ENCODE data around the gene EIF4H.
A peak's percentile ranks its signal among the peaks of the same experiment; 100 is the strongest.
"Not testable (repeated sequence)": the region's sequence is repeated elsewhere in the genome, so short reads cannot be mapped to it uniquely, and the experiment has no call there.

Gene EIF4H

GRCh38 chr7:74173866-74174605 lies at the start of gene EIF4H:
Gene EIF4H, plus strand, starts transcription at chr7:74174356. Its CDS starts 28 bp downstream, at chr7:74174384.
- peak; percentile 96 for DNase-seq (ENCODE audit: low spot score)
- peak; percentile 74 for FAIRE-seq

GRCh38 chr7:74126220-74126880 lies 47.8 kb upstream of the EIF4H start:
- no peak for FAIRE-seq
- no peak for DNase-seq (ENCODE audit: low spot score)

DNA sequence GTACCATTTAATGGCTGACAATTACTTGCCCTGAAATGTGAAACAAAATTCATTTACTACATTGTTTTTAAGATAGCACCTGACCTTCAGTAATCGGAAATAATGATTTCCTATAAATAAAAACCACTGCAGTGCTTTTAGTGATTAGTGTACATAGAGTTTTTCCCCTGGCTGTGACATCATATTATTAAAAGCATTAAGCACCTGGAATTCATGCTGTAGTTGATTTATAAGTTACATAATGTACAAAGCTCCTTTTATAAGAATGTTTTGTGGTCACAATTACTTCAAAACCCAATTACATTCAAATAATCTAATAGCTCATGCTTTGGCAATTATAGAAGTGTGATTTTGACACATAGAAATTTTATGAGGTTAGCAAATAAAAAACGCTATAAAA lies 44.3 kb upstream of the EIF4H start:
- FAIRE-seq (no peak), DNase-seq (ENCODE audit: low spot score) (no peak)

- DNase-seq (ENCODE audit: low spot score), result no peak
- FAIRE-seq, result no peak
Measured at GRCh38 chr7:74130518-74130917, 43.6 kb upstream of the EIF4H start.

GRCh38 chr7:74134117-74134620 lies 40.0 kb upstream of the EIF4H start:
- no peak for FAIRE-seq
- DNase-seq (ENCODE audit: low spot score), result no peak

- FAIRE-seq (no peak), DNase-seq (ENCODE audit: low spot score) (no peak)
Measured at GRCh38 chr7:74138334-74138867, 35.8 kb upstream of the EIF4H start.

- DNase-seq (ENCODE audit: low spot score) (no peak), FAIRE-seq (no peak)
Measured at GRCh38 chr7:74138945-74139843, 35.0 kb upstream of the EIF4H start.

DNA sequence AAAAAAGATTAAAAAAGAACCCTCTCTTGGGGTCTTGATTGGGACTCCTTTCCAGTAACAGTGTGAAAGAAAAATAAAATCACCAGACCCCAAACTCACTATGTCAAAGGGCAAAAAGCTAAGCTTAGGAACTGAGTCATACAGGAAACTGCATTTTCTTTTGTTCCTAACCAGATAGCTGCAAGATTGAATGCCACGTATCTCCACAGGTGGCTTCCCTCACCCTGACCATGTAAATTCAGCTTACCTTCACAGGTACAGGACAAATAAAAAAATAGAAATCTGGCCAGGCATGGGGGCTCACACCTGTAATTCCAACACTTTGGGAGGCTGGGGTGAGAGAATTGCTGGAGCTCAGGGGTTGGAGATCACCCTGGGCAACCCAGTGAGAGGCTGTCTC lies 32.5 kb upstream of the EIF4H start:
- DNase-seq (ENCODE audit: low spot score), result no peak
- no peak for FAIRE-seq

DNA sequence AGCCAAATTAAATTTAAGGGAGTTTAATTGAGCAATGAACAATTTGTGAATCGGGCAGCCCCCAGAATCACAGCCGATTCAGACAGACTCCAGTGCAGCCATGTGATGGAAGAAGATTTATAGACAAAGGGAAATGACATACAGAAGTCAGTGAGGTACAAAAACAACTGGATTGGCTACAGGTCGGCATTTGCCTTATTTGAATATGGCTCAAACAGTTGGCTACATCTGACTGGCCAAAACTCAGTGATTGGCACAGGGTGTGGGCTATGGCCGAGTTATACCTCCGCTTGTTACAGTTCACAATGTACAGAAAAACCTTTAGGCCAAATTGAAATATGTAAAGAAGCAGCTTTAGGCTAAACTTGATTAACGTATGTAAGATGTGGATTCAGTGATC lies 30.8 kb upstream of the EIF4H start:
- DNase-seq (ENCODE audit: low spot score) (no peak), FAIRE-seq (no peak)

DNA sequence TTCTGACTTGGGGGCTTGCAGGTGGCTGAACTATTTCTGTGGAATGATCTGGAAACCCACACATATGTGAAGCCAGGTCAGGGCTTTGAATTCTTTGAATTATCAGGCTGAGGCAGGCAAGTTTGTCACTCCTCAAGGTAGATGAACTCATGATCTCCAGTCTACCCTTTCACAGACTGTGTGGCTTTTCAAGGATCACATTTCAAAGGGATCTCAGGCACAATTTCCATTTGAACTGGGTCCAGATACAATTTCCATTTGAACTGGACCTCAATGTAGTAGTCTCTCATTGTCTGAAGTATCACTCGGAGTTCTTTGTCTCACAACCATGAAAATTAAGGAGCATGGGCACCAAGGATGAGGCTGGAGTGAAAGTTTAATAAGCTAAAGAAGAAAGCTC lies 25.7 kb upstream of the EIF4H start:
- FAIRE-seq, result no peak
- no peak for DNase-seq (ENCODE audit: low spot score)

DNA sequence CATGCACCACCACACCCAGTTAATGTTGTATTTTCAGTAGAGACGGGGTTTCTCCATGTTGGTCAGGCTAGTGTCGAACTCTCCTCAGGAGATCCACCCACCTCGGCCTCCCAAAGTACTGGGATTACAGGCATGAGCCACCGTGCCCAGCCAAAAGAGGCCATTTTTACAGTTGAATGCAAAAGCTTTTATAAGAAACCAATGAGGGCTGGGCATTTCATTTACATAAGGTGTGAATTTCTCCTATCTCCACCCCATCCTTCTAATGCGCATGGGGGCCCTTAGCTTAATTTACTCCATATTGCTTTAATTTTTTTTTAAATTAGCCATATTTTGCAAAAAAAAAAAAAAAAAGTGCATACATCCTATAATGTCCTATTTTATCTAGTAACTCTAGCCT lies 25.1 kb upstream of the EIF4H start:
- no peak for FAIRE-seq
- DNase-seq (ENCODE audit: low spot score), result no peak

DNA sequence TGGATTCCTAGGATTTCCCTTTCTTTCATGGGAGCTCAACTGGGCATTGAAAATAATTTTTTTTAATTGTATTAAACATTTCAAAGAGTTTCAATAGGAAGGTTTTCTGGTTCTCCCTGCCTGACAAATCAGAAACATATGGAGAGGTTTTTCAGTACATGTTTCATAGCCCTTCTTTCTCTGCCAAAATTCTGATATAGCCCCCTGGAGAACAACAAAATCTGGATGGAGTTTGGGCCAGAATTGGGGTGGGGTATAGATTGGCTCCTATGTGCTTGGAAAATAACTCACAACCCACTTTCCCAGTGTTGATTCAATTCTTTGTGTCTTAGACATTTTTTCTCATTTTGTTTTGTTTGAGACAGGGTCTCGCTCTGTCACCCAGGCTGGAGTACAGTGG lies 24.6 kb upstream of the EIF4H start:
- FAIRE-seq (no peak), DNase-seq (ENCODE audit: low spot score) (no peak)

DNA sequence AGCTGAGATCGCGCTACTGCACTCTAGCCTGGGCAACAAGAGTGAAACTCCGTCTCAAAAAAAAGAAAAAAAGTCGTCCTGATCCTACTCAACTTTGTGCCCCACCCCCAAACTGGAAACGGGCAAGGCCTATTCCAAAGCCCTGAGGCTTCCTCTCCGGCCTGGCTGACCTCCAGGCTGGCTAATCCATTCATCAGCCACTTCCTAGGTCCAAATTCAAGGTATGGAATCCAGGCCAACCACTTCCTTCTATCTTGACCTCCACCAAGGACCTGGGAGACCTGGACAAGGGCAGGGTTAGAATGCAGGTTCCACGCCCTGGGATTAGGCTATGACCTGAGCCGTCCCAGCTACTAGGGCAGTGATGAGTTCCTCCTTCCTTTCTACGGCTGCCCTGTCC lies 20.4 kb upstream of the EIF4H start:
- no peak for DNase-seq (ENCODE audit: low spot score)
- FAIRE-seq, result no peak

GRCh38 chr7:74155810-74156395 lies 18.3 kb upstream of the EIF4H start:
- DNase-seq (ENCODE audit: low spot score) (no peak), FAIRE-seq (no peak)

DNA sequence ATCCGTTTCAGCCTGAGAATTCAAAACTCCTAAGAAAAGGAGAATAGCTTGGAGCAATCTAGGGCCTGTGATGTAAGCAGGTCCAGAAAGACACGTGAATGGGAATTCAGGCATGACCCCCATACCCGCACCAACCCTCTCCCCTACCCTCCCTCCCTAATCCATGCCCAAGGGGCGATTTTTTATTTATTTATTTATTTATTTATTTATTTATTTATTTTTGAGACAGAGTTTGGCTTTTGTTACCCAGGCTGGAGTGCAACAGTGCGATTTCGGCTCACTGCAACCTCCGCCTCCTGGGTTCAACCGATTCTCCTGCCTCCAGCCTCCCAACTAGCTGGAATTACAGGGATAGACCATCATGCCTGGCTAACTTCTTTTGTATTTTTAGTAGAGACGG lies 16.6 kb upstream of the EIF4H start:
- FAIRE-seq (no peak), DNase-seq (ENCODE audit: low spot score) (no peak)

DNA sequence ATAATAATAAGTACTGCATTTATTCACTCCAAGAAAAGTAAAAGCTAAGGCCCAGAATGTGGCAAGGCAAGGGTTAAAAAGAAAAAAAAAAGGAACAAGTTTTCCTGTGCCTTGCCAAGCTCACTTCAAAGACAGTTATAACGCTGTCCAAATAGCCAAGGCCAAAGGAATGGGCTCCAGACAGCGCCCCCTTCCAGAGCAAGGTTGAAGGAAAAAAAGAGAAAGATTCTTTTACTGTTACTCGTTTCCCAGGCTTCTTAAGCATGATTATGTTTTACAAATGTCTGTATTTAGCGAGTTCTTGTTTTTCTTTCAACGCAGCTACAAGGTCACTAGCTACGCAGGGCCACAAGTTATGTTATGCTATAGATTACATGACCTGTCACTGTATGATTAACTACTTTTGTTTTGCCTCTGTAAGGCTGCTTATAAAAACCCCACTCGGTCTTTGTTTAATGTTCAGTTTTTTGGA lies 9.1 kb upstream of the EIF4H start:
- DNase-seq (ENCODE audit: low spot score) (no peak), FAIRE-seq (no peak)

DNA sequence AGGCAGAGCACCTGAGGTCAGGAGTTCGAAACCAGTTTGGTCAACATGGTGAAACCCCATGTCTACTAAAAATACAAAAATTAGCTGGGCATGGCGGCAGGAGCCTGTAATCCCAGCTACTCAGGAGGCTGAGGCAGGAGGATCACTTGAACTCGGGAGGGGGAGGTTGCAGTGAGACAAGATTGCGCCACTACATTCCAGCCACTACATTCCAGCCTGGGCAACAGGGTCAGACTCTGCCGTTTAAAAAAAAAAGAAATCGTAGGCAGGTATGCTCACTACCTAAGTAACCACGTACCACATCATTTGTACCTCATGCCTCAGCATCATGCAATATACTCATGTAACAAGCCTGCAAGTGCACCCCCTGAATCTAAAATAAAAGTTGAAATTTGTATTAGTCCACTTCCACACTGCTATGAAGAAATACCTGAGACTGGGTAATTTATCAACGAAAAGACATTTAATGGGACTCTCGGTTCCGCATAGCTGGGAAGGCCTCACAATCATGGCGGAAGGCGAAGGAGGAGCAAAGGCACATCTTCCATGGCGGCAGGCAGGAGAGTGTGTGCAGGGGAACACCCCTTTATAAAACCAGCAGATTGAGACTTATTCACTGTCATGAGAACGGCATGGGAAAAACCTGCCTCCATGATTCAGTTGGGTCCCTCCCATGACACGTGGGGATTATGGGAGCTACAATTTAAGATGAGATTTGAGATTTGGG lies 8.1 kb upstream of the EIF4H start:
- no peak for DNase-seq (ENCODE audit: low spot score)

DNA sequence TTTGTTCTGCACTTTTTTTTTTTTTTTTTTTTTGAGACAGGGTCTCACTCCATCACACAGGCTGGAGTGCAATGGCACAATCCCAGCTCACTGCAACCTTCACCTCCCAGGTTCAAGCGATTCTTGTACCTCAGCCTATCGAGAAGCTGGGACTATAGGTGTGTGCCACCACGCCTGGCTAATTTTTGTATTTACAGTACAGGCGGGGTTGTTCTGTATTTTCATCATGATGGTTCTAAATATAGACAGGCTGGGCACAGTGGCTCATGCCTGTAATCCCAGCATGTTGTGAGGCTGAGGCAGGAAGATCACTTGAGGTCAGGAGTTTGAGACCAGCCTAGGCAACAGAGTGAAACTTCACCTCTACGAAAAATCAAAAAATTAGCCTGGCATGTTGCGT lies 6.8 kb upstream of the EIF4H start:
- not testable (repeated sequence) for FAIRE-seq; DNase-seq (ENCODE audit: low spot score)

More for the DNA sequence above, 8.1 kb upstream of the EIF4H start:
- FAIRE-seq, result no peak

DNA sequence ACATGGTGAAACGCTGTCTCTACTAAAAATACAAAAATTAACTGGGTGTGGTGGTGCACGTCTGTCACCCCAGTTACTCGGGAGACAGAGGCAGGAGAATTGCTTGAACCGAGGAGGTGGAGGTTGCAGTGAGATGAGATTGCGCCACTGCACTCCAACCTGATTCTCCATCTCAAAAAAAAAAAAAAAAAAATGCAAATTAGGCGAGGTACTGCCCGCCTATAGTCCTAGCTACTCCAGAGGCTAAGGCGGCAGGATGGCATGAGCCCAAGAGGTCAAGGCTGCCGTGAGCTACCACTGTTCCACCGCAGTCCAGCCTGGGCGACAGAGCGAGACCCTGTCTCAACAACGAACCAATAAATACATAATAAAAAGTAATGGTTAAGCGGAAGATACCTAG lies 1.1 kb upstream of the EIF4H start:
- no peak for DNase-seq (ENCODE audit: low spot score)

DNA sequence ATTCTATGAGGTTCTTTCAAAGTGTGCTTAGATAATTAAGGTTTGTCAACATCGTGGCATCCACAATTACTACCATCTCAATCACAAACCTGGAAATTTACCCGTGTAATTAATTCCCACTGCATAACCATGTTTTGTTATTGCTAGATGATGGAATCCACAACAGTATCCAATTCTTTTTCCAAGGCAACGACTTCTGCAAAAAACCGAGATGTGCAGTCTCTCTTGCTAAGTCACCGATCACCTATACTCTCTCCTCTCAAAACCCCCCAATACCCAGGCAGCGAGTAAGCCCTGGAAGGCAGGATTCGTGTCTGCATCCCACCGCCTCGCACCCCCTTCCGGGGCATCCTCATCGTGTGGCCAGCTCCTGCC lies 678 bp upstream of the EIF4H start:
- FAIRE-seq (no peak), DNase-seq (ENCODE audit: low spot score) (no peak)

More for the DNA sequence above, 1.1 kb upstream of the EIF4H start:
- FAIRE-seq, result no peak
